ENCODE measurements around the gene ITGB1BP1. TPM values are rescaled to one million over a fixed set of nuclear protein-coding genes. Genes with fewer than 3 reads are reported as not detected.
A peak's percentile ranks its signal among the peaks of the same experiment; 100 is the strongest.

ITGB1BP1 gene
- total and polyA plus RNA-seq, 2 of the 13 experiments (the other 11 are each of a cell fraction or from before 2014, with no cell fraction given), result 106 to 108 TPM

- TF ChIP-seq, protein P1, sequence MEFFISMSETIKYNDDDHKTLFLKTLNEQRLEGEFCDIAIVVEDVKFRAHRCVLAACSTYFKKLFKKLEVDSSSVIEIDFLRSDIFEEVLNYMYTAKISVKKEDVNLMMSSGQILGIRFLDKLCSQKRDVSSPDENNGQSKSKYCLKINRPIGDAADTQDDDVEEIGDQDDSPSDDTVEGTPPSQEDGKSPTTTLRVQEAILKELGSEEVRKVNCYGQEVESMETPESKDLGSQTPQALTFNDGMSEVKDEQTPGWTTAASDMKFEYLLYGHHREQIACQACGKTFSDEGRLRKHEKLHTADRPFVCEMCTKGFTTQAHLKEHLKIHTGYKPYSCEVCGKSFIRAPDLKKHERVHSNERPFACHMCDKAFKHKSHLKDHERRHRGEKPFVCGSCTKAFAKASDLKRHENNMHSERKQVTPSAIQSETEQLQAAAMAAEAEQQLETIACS (CRISPR knock-in tag; IDR thresholded peaks at IDR 0.05), result no peak
- TF ChIP-seq ZNF318 (CRISPR knock-in tag; IDR thresholded peaks at IDR 0.05) (peak; percentile 20; the same call in 1 of the 2 replicates), ZNF326 (CRISPR knock-in tag; IDR thresholded peaks at IDR 0.05; ENCODE audit: borderline replicate concordance) (no peak), FOXA1 (IDR thresholded peaks at IDR 0.05) (no peak), FOXA1 (CRISPR knock-in tag; IDR thresholded peaks at IDR 0.05) (no peak), ETV6 (CRISPR knock-in tag; conservative IDR thresholded peaks at IDR 0.05) (no peak; the same call in 1 of the 2 replicates), RORA (CRISPR knock-in tag; IDR thresholded peaks at IDR 0.05) (no peak), ZNF235 (CRISPR knock-in tag; IDR thresholded peaks at IDR 0.05; ENCODE audit: borderline replicate concordance) (peak; percentile 73; the same call in 1 of the 2 replicates), ZFP37 (CRISPR knock-in tag; IDR thresholded peaks at IDR 0.05; ENCODE audit: borderline replicate concordance) (peak; percentile 71; the same call in 1 of the 2 replicates), HNF4A (CRISPR knock-in tag; IDR thresholded peaks at IDR 0.05) (peak; percentile 45; the same call in 1 of the 2 replicates), SIN3B (IDR thresholded peaks at IDR 0.05; ENCODE audit: low read length) (no peak), PAF1 (CRISPR knock-in tag; IDR thresholded peaks at IDR 0.05) (no peak), ZBTB8A (CRISPR knock-in tag; IDR thresholded peaks at IDR 0.05; ENCODE audit: borderline replicate concordance, low read depth) (no peak), SMAD9 (CRISPR knock-in tag; IDR thresholded peaks at IDR 0.05) (no peak), DRAP1 (CRISPR knock-in tag; IDR thresholded peaks at IDR 0.05) (no peak), JUND (CRISPR knock-in tag; IDR thresholded peaks at IDR 0.05) (no peak), TOE1 (CRISPR knock-in tag; IDR thresholded peaks at IDR 0.05) (no peak), PCBP2 (optimal IDR thresholded peaks at IDR 0.05; ENCODE audit: low read depth, low read length, poor library complexity, severe bottlenecking) (no peak), RXRA (CRISPR knock-in tag; IDR thresholded peaks at IDR 0.05) (peak; percentile 70; the same call in 1 of the 2 replicates), ZNF33B (CRISPR knock-in tag; IDR thresholded peaks at IDR 0.05) (no peak; the same call in 1 of the 2 replicates)
- TF ChIP-seq, protein P2, sequence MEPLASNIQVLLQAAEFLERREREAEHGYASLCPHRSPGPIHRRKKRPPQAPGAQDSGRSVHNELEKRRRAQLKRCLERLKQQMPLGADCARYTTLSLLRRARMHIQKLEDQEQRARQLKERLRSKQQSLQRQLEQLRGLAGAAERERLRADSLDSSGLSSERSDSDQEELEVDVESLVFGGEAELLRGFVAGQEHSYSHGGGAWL (CRISPR knock-in tag; IDR thresholded peaks at IDR 0.05), result no peak; the same call in 1 of the 2 replicates
Measured at GRCh38 chr2:9422321-9423099, 818 bp downstream of the ITGB1BP1 start (continued).

All from HepG2 (cell line).